Measurements from ENCODE around the gene OLFM3. TPM values are rescaled to one million over a fixed set of nuclear protein-coding genes. Genes with fewer than 3 reads are reported as not detected.

The OLFM3 gene
- total RNA-seq, 1 experiment from 2014 or later: not detected

GRCh38 chr1:101953623-101954022 lies 43.1 kb downstream of the OLFM3 start:
- no peak overlapping the region for H3K27ac ChIP-seq (ENCODE audit: low read depth, low read length)
- intact Hi-C loops (cut with micrococcal nuclease): no loop called here
- H3K4me3 ChIP-seq (replicated peaks in 1 of 2; ENCODE audit: low read depth in 1 of 2, low read length in 2 of 2): no peak overlapping the region
- H3K4me2 ChIP-seq (ENCODE audit: low read length): no peak overlapping the region
- no peak for TF ChIP-seq CBX3 (IDR thresholded peaks at IDR 0.05; ENCODE audit: low read depth)
- no peak for TF ChIP-seq REST (IDR thresholded peaks at IDR 0.05; ENCODE audit: low read depth)
- TF ChIP-seq, protein P1, sequence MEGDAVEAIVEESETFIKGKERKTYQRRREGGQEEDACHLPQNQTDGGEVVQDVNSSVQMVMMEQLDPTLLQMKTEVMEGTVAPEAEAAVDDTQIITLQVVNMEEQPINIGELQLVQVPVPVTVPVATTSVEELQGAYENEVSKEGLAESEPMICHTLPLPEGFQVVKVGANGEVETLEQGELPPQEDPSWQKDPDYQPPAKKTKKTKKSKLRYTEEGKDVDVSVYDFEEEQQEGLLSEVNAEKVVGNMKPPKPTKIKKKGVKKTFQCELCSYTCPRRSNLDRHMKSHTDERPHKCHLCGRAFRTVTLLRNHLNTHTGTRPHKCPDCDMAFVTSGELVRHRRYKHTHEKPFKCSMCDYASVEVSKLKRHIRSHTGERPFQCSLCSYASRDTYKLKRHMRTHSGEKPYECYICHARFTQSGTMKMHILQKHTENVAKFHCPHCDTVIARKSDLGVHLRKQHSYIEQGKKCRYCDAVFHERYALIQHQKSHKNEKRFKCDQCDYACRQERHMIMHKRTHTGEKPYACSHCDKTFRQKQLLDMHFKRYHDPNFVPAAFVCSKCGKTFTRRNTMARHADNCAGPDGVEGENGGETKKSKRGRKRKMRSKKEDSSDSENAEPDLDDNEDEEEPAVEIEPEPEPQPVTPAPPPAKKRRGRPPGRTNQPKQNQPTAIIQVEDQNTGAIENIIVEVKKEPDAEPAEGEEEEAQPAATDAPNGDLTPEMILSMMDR (IDR thresholded peaks at IDR 0.05 in 2 of 3, conservative IDR thresholded peaks at IDR 0.05 in 1 of 3; ENCODE audit: borderline replicate concordance in 1 of 3, insufficient read depth in 1 of 3, low read depth in 2 of 3, low read length in 2 of 3): no peak
- TF ChIP-seq EZH2 (IDR thresholded peaks at IDR 0.05): no peak
- TF ChIP-seq, protein P2, sequence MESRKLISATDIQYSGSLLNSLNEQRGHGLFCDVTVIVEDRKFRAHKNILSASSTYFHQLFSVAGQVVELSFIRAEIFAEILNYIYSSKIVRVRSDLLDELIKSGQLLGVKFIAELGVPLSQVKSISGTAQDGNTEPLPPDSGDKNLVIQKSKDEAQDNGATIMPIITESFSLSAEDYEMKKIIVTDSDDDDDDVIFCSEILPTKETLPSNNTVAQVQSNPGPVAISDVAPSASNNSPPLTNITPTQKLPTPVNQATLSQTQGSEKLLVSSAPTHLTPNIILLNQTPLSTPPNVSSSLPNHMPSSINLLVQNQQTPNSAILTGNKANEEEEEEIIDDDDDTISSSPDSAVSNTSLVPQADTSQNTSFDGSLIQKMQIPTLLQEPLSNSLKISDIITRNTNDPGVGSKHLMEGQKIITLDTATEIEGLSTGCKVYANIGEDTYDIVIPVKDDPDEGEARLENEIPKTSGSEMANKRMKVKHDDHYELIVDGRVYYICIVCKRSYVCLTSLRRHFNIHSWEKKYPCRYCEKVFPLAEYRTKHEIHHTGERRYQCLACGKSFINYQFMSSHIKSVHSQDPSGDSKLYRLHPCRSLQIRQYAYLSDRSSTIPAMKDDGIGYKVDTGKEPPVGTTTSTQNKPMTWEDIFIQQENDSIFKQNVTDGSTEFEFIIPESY (IDR thresholded peaks at IDR 0.05; ENCODE audit: extremely low read depth, insufficient replicate concordance, low read length): no peak
- TF ChIP-seq CEBPB (IDR thresholded peaks at IDR 0.05; ENCODE audit: low read depth): no peak
- TF ChIP-seq FOSL1 (IDR thresholded peaks at IDR 0.05; ENCODE audit: low read depth): no peak
- no peak for TF ChIP-seq EZH2phosphoT487 (IDR thresholded peaks at IDR 0.05; ENCODE audit: borderline replicate concordance)
- no peak for TF ChIP-seq ELF1 (IDR thresholded peaks at IDR 0.05; ENCODE audit: borderline replicate concordance, low read depth)
- no peak for TF ChIP-seq EGR1 (IDR thresholded peaks at IDR 0.05; ENCODE audit: low read depth)
- TF ChIP-seq YY1 (IDR thresholded peaks at IDR 0.05; ENCODE audit: extremely low read depth, insufficient replicate concordance, low read depth, low read length): no peak
- TF ChIP-seq RAD21 (IDR thresholded peaks at IDR 0.05; ENCODE audit: low read depth): no peak
- no peak for TF ChIP-seq POLR2A (IDR thresholded peaks at IDR 0.05; ENCODE audit: borderline replicate concordance, extremely low read depth, insufficient read depth, insufficient read length)
- TF ChIP-seq ZNF274 (IDR thresholded peaks at IDR 0.05; ENCODE audit: low read depth, low read length): no peak
- no peak for TF ChIP-seq JUND (IDR thresholded peaks at IDR 0.05)
- no peak for TF ChIP-seq ZFX (IDR thresholded peaks at IDR 0.05)
- TF ChIP-seq, protein P3, sequence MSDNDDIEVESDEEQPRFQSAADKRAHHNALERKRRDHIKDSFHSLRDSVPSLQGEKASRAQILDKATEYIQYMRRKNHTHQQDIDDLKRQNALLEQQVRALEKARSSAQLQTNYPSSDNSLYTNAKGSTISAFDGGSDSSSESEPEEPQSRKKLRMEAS (IDR thresholded peaks at IDR 0.05): no peak
- TF ChIP-seq SIN3A (IDR thresholded peaks at IDR 0.05; ENCODE audit: low read depth): no peak
- no peak for TF ChIP-seq SP1 (IDR thresholded peaks at IDR 0.05; ENCODE audit: low read depth)
- ChIA-PET POLR2A (no interaction called here), RAD21 (ENCODE audit: low non-redundant PET in 1 of 2, low total read pairs in 2 of 2, uncharacterized antibody in 2 of 2, unreplicated experiment in 2 of 2) (no interaction called here), CTCF (no interaction called here)
- BruUV-seq (replicated peaks): no TSS peak
- H2AFZ ChIP-seq (ENCODE audit: low read depth, low read length, poor library complexity, severe bottlenecking): no peak overlapping the region
- no peaks in the 10 kb centered on the region for H4K20me1 ChIP-seq (ENCODE audit: insufficient read depth)
- no peaks in the 10 kb centered on the region for H3K79me2 ChIP-seq (ENCODE audit: insufficient read depth, low read length)
- H3K36me3 ChIP-seq (ENCODE audit: control insufficient read depth in 1 of 2, insufficient read depth in 2 of 2, low read length in 2 of 2): no peaks in the 10 kb centered on the region
- no peak for ATAC-seq
- no peaks in the 10 kb centered on the region for H3K4me1 ChIP-seq (ENCODE audit: control insufficient read depth in 1 of 2, insufficient read depth in 2 of 2, low read length in 2 of 2)
- no peak for DNase-seq (ENCODE audit: low read depth, low spot score)
- H3K9ac ChIP-seq (ENCODE audit: low read length): no peak overlapping the region
- no peaks in the 10 kb centered on the region for H3K27me3 ChIP-seq (ENCODE audit: insufficient read depth, low read length)
- no peaks in the 10 kb centered on the region for H3K9me2 ChIP-seq (ENCODE audit: insufficient read depth)
- H3K9me3 ChIP-seq (ENCODE audit: control insufficient read depth in 1 of 2, insufficient read depth in 1 of 2, low read depth in 1 of 2, low read length in 2 of 2): no peaks in the 10 kb centered on the region
